Loucy (cell line): ENCODE data around the gene MED26.

Source experiments
- EZH2phosphoT487 ChIP-seq: fragments of 200-600 bp; IDR thresholded peaks from 2 replicates; pipeline ENCODE4 v1.6.1; 2018; ENCODE audit warnings: antibody characterized with exemption, mild to moderate bottlenecking, moderate library complexity, borderline replicate concordance
- TF ChIP-seq, protein P1 (sequence below): fragments of 200-600 bp; sonication (generic); conservative IDR thresholded peaks from 2 replicates; pipeline ENCODE4 v1.5.1; 2014; ENCODE audit warnings: mild to moderate bottlenecking, antibody characterized with exemption, low read length

DNA sequence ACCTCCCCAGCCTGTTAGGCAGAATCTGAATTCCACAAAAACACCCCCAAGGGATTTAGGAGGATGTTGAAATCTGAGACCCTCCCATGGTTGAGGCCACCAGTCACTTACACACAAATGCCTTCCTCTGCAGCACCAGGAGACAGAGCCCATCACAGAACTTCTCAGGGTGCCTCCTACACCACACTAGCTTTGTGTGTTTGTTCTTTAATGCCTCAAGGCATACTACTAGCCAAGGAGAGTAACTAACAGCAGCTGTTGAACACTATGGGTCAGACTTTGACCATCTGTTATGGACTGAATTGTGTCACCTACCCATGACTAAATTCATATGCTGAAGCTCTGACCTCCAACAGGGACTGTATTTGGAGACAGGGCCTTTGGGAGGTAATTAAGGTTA is 9.5 kb upstream of the MED26 start:
- TF ChIP-seq, protein P1, sequence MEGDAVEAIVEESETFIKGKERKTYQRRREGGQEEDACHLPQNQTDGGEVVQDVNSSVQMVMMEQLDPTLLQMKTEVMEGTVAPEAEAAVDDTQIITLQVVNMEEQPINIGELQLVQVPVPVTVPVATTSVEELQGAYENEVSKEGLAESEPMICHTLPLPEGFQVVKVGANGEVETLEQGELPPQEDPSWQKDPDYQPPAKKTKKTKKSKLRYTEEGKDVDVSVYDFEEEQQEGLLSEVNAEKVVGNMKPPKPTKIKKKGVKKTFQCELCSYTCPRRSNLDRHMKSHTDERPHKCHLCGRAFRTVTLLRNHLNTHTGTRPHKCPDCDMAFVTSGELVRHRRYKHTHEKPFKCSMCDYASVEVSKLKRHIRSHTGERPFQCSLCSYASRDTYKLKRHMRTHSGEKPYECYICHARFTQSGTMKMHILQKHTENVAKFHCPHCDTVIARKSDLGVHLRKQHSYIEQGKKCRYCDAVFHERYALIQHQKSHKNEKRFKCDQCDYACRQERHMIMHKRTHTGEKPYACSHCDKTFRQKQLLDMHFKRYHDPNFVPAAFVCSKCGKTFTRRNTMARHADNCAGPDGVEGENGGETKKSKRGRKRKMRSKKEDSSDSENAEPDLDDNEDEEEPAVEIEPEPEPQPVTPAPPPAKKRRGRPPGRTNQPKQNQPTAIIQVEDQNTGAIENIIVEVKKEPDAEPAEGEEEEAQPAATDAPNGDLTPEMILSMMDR: no peak
- no peak for TF ChIP-seq EZH2phosphoT487
